H9 (cell line): ENCODE data around the gene MRPS33. TPM values are rescaled to one million over a fixed set of nuclear protein-coding genes. Genes with fewer than 3 reads are reported as not detected.
A peak's percentile ranks its signal among the peaks of the same experiment; 100 is the strongest.

Experiments
- DNase-seq: peaks from one replicate; pipeline ENCODE4 v3.0.0-alpha.2; 2017
- H2AFZ ChIP-seq: one replicate; pipeline ENCODE4 v1.6.1; 2013; ENCODE audit warnings: mild to moderate bottlenecking, low read length, control low read depth, moderate library complexity
- H2AK5ac ChIP-seq: 2 replicates; pipeline ENCODE4 v1.6.1; 2013; ENCODE audit warnings: low read length, control low read depth, mixed read lengths; ENCODE audit not compliant: insufficient read length
- H2BK120ac ChIP-seq: one replicate; pipeline ENCODE4 v1.6.1; 2013; ENCODE audit warnings: low read depth, mild to moderate bottlenecking, low read length, control low read depth, inconsistent platforms; ENCODE audit not compliant: poor library complexity, severe bottlenecking
- H2BK12ac ChIP-seq: 2 replicates; pipeline ENCODE4 v1.6.1; 2013; ENCODE audit warnings: low read length, control low read depth, mixed read lengths, low read depth; ENCODE audit not compliant: insufficient read length
- H2BK15ac ChIP-seq: 2 replicates; pipeline ENCODE4 v1.6.1; 2013; ENCODE audit warnings: low read depth, low read length, control low read depth
- H2BK20ac ChIP-seq: one replicate; pipeline ENCODE4 v1.6.1; 2013; ENCODE audit warnings: low read depth, mild to moderate bottlenecking, low read length, control low read depth, inconsistent platforms; ENCODE audit not compliant: poor library complexity, severe bottlenecking
- H2BK5ac ChIP-seq: 2 replicates; pipeline ENCODE4 v1.6.1; 2013; ENCODE audit warnings: low read length, control low read depth, mixed read lengths; ENCODE audit not compliant: insufficient read length
- H3K14ac ChIP-seq: 2 replicates; pipeline ENCODE4 v1.6.1; 2013; ENCODE audit warnings: low read length, control low read depth; ENCODE audit not compliant: insufficient read depth
- H3K18ac ChIP-seq: 2 replicates; pipeline ENCODE4 v1.6.1; 2013; ENCODE audit warnings: low read depth, mild to moderate bottlenecking, mixed read lengths, low read length, control low read depth; ENCODE audit not compliant: insufficient read length
- H3K23ac ChIP-seq: 2 replicates; pipeline ENCODE4 v1.6.1; 2013; ENCODE audit warnings: low read length, control low read depth, mixed read lengths, low read depth; ENCODE audit not compliant: insufficient read length
- H3K23me2 ChIP-seq: 2 replicates; pipeline ENCODE4 v1.6.1; 2013; ENCODE audit warnings: low read depth, mild to moderate bottlenecking, mixed read lengths, low read length, control low read depth; ENCODE audit not compliant: insufficient read length, poor library complexity, severe bottlenecking
- H3K27ac ChIP-seq: 2 replicates; pipeline ENCODE4 v1.5.1; 2013; ENCODE audit warnings: low read length, control low read depth, mixed read lengths, low read depth; ENCODE audit not compliant: insufficient read length
- H3K27me3 ChIP-seq: 2 replicates; pipeline ENCODE4 v1.6.1; 2013; ENCODE audit warnings: low read length, control low read depth, inconsistent platforms; ENCODE audit not compliant: insufficient read depth
- H3K4ac ChIP-seq: 2 replicates; pipeline ENCODE4 v1.6.1; 2013; ENCODE audit warnings: low read depth, mild to moderate bottlenecking, control low read depth, inconsistent platforms, low read length, moderate library complexity
- H3K4me1 ChIP-seq: 2 replicates; pipeline ENCODE4 v1.6.1; 2013; ENCODE audit warnings: low read length, control low read depth, inconsistent platforms; ENCODE audit not compliant: insufficient read depth
- H3K4me2 ChIP-seq: 2 replicates; pipeline ENCODE4 v1.6.1; 2013; ENCODE audit warnings: low read length, control low read depth, mixed read lengths; ENCODE audit not compliant: insufficient read length, insufficient read depth
- H3K56ac ChIP-seq: 2 replicates; pipeline ENCODE4 v1.6.1; 2013; ENCODE audit warnings: low read depth, mild to moderate bottlenecking, mixed read lengths, low read length, control low read depth; ENCODE audit not compliant: insufficient read length
- H3K79me1 ChIP-seq: 2 replicates; pipeline ENCODE4 v1.6.1; 2013; ENCODE audit warnings: low read depth, mild to moderate bottlenecking, moderate library complexity, low read length, control low read depth, inconsistent platforms; ENCODE audit not compliant: insufficient read depth, poor library complexity, severe bottlenecking
- H3K79me2 ChIP-seq: 2 replicates; pipeline ENCODE4 v1.6.1; 2013; ENCODE audit warnings: low read length, control low read depth, inconsistent platforms; ENCODE audit not compliant: insufficient read depth
- H3K9ac ChIP-seq: 2 replicates; pipeline ENCODE4 v1.6.1; 2013; ENCODE audit warnings: low read length, control low read depth, mixed read lengths; ENCODE audit not compliant: insufficient read length; ENCODE audit errors: extremely low read depth
- H3K9me3 ChIP-seq: one replicate; pipeline ENCODE4 v1.6.1; 2013; ENCODE audit warnings: low read depth, low read length, inconsistent platforms; ENCODE audit not compliant: control insufficient read depth
- H3T11ph ChIP-seq: one replicate; pipeline ENCODE4 v1.6.1; 2013; ENCODE audit warnings: mild to moderate bottlenecking, low read length, control low read depth, inconsistent platforms
- H4K20me1 ChIP-seq: one replicate; pipeline ENCODE4 v1.6.1; 2013; ENCODE audit not compliant: control insufficient read depth, insufficient read length, insufficient read depth
- H4K5ac ChIP-seq: 2 replicates; pipeline ENCODE4 v1.6.1; 2013; ENCODE audit warnings: low read depth, mild to moderate bottlenecking, mixed read lengths, low read length, control low read depth; ENCODE audit not compliant: insufficient read length
- H4K8ac ChIP-seq: replicated peaks from 2 replicates; pipeline ENCODE4 v1.6.1; 2013; ENCODE audit warnings: low read length, control low read depth, mixed read lengths, low read depth; ENCODE audit not compliant: insufficient read length
- H4K91ac ChIP-seq: 2 replicates; pipeline ENCODE4 v1.6.1; 2013; ENCODE audit warnings: low read depth, mild to moderate bottlenecking, moderate library complexity, mixed read lengths, low read length, control low read depth; ENCODE audit not compliant: insufficient read length
- H3K27ac Mint-ChIP-seq, 3 experiments: 2 replicates in 2 of 3; 3 replicates in 1 of 3; pipeline ENCODE4 v1.8.0; 2020 to 2021; ENCODE audit warnings: mixed read lengths in 3 of 3, mild to moderate bottlenecking in 1 of 3, moderate library complexity in 1 of 3
- H3K27me3 Mint-ChIP-seq: 2 replicates; pipeline ENCODE4 v1.8.0; 2021; ENCODE audit warnings: low read depth, mild to moderate bottlenecking, moderate library complexity, mixed read lengths
- H3K36me3 Mint-ChIP-seq, 3 experiments: 2 replicates in 2 of 3; 3 replicates in 1 of 3; pipeline ENCODE4 v1.8.0; 2020 to 2021; ENCODE audit warnings: low read depth in 3 of 3, mixed read lengths in 3 of 3; ENCODE audit not compliant: insufficient read depth in 1 of 3
- H3K4me1 Mint-ChIP-seq, 2 experiments: 2 replicates each; pipeline ENCODE4 v1.8.0; 2020; ENCODE audit warnings: mixed read lengths in 2 of 2
- H3K4me3 Mint-ChIP-seq, 2 experiments: 2 replicates in 1 of 2; 3 replicates in 1 of 2; pipeline ENCODE4 v1.8.0; 2020 to 2021; ENCODE audit warnings: mild to moderate bottlenecking in 2 of 2, mixed read lengths in 2 of 2, moderate library complexity in 1 of 2
- H3K9me3 Mint-ChIP-seq, 2 experiments: 2 replicates in 1 of 2; 3 replicates in 1 of 2; pipeline ENCODE4 v1.8.0; 2020; ENCODE audit warnings: mild to moderate bottlenecking in 2 of 2, mixed read lengths in 2 of 2, moderate library complexity in 1 of 2
- CTCF ChIP-seq: fragments of 200-600 bp; sonication (generic); conservative IDR thresholded peaks from 3 replicates; pipeline ENCODE4 v1.8.0; 2021; ENCODE audit warnings: antibody characterized with exemption, mild to moderate bottlenecking
- WGBS: extraction: QIAGEN DNeasy Blood & Tissue Kit; methylation state at CpG from one replicate; pipeline ENCODE4 v1.1.7; 2013; ENCODE audit warnings: missing lambda C conversion rate, low lambda C conversion rate, mixed read lengths; ENCODE audit not compliant: insufficient read length; ENCODE audit errors: extremely low coverage; 5-methylcytosine and 5-hydroxymethylcytosine counted together
- total RNA-seq: library from RNA; stranded (reverse); gene quantifications from 2 replicates; pipeline ENCODE4 v1.2.1, GENCODE V29; 2021

Gene MRPS33
- total RNA-seq, 1 experiment from 2014 or later, result 64.2 TPM

- H2BK12ac ChIP-seq, result no peak overlapping the region
- no peaks in the 10 kb centered on the region for H3K4me1 ChIP-seq
- H2BK15ac ChIP-seq, result no peak overlapping the region
- no peaks in the 10 kb centered on the region; the same call in 1 of the 2 replicates for H3K79me2 ChIP-seq
- H4K20me1 ChIP-seq, result no peaks in the 10 kb centered on the region
- no peak overlapping the region for H3K4me2 ChIP-seq
- no peak overlapping the region for H4K5ac ChIP-seq
- Mint-ChIP-seq H3K4me3 (peak overlapping the region in 1 of 2 experiments; percentile 24; a peak in 1 of 5 replicates), H3K27me3 (peaks cover 4% of the 10 kb centered on the region), H3K27ac (peak overlapping the region in 1 of 3 experiments; percentile 49; a peak in 1 of 7 replicates), H3K4me1 (peaks cover 13 to 21% of the 10 kb centered on the region in 2 experiments), H3K36me3 (peaks cover 4 to 27% (median 22%) of the 10 kb centered on the region in 3 experiments; a peak in 6 of 7 replicates), H3K9me3 (peaks cover 6 to 7% of the 10 kb centered on the region in 2 experiments; a peak in 2 of 5 replicates)
- H2AFZ ChIP-seq, result no peak overlapping the region
- no peak overlapping the region for H2BK120ac ChIP-seq
- H3K9me3 ChIP-seq, result no peaks in the 10 kb centered on the region
- peak; percentile 60 for DNase-seq
- no peaks in the 10 kb centered on the region for H3K79me1 ChIP-seq
- no peak overlapping the region for H3K14ac ChIP-seq
- no peak overlapping the region for H3K56ac ChIP-seq
- no peak overlapping the region for H3K23ac ChIP-seq
- H3K9ac ChIP-seq, result no peak overlapping the region
- H4K8ac ChIP-seq, result no peak overlapping the region
- H3K27ac ChIP-seq, result no peak overlapping the region
- H4K91ac ChIP-seq, result no peak overlapping the region
- peaks cover 7% of the 10 kb centered on the region for H3K23me2 ChIP-seq
- no CpG with 5 or more reads among the region's 3 CpGs for WGBS
- TF ChIP-seq CTCF, result peak; percentile 71
- H2BK20ac ChIP-seq, result no peak overlapping the region
- H3K4ac ChIP-seq, result no peak overlapping the region
- H3K18ac ChIP-seq, result no peak overlapping the region
- no peak overlapping the region for H2BK5ac ChIP-seq
- H3T11ph ChIP-seq, result no peak overlapping the region
- H2AK5ac ChIP-seq, result no peak overlapping the region
- no peaks in the 10 kb centered on the region for H3K27me3 ChIP-seq
Measured at GRCh38 chr7:141012044-141012685, 2.6 kb downstream of the MRPS33 start.
